ENCODE data around the gene PIEZO2. TPM values are rescaled to one million over a fixed set of nuclear protein-coding genes. Genes with fewer than 3 reads are reported as not detected.

The PIEZO2 gene
- total and polyA plus RNA-seq, 2 donors (not counting 1 experiment from before 2014, with no cell fraction given): not detected

DNA sequence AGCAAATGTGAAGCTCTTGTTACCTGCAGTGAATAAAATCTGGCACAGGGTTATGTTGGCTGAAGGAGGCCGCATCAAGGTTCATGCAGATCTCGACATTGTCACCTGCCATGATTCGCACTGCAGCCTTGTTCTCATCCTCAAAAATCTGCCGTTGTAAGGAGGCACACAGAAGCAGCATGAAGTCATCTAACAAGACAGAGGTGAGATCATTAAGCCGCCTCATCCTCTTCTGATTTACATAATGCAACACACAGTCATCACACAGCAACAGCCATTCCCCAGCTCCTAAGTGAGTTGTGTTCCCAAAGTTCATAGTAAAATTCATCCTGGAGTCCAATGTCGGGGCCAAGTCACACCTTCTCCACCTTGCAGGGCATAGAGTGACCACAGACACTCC lies 391.4 kb downstream of the PIEZO2 start:
- no peak overlapping the region for H2AFZ ChIP-seq (ENCODE audit: insufficient read depth, low read depth, low read length, poor library complexity, severe bottlenecking)
- H3K79me2 ChIP-seq (ENCODE audit: control insufficient read depth, insufficient read depth, low read length): no peaks in the 10 kb centered on the region
- Mint-ChIP-seq H3K9me3 (ENCODE audit: insufficient read depth) (no peaks in the 10 kb centered on the region), H3K27me3 (no peaks in the 10 kb centered on the region), H3K4me1 (no peaks in the 10 kb centered on the region), H3K27ac (no peak overlapping the region), H3K4me3 (no peak overlapping the region)
- TF ChIP-seq EZH2 (IDR thresholded peaks at IDR 0.05; ENCODE audit: borderline replicate concordance, insufficient read depth, low read depth, low read length, poor library complexity, severe bottlenecking) (no peak), CTCF (IDR thresholded peaks at IDR 0.05) (no peak)
- H3K27ac ChIP-seq (ENCODE audit: low read length in 2 of 2): no peak overlapping the region
- no peaks in the 10 kb centered on the region for H3K36me3 ChIP-seq (replicated peaks in 1 of 2; ENCODE audit: control extremely low read depth in 1 of 2, control insufficient read depth in 1 of 2, extremely low read depth in 1 of 2, insufficient read depth in 2 of 2, low read length in 1 of 2)
- ATAC-seq (ENCODE audit: low read depth) (no peak), DNase-seq (no peak)
- POLR2A ChIA-PET: no interaction called here
- WGBS (ENCODE audit: insufficient coverage): 91% methylated on average over 5 of the region's 6 CpGs
- H3K4me2 ChIP-seq (replicated peaks; ENCODE audit: low read depth, low read length, poor library complexity, severe bottlenecking): no peak overlapping the region
- no peaks in the 10 kb centered on the region for H4K20me1 ChIP-seq (ENCODE audit: control insufficient read depth, insufficient read depth, low read length, poor library complexity, severe bottlenecking)
- peaks cover 0 to 3% (median 0%) of the 10 kb centered on the region in 3 donors for H3K9me3 ChIP-seq (ENCODE audit: control extremely low read depth in 1 of 3, control insufficient read depth in 2 of 3, insufficient read depth in 1 of 3, low read length in 2 of 3)
- H3K27me3 ChIP-seq (replicated peaks in 1 of 4; ENCODE audit: control extremely low read depth in 1 of 4, control insufficient read depth in 3 of 4, insufficient read depth in 4 of 4, low read length in 3 of 4): peaks cover 0 to 7% (median 0%) of the 10 kb centered on the region in 4 experiments
- no peak overlapping the region for H3K4me3 ChIP-seq (ENCODE audit: control extremely low read depth in 1 of 5, extremely low read depth in 1 of 5, insufficient read depth in 1 of 5, low read depth in 2 of 5, low read length in 4 of 5)
- CTCF ChIA-PET: no interaction called here
- H3K4me1 ChIP-seq (ENCODE audit: control insufficient read depth in 2 of 2, insufficient read depth in 2 of 2, low read length in 2 of 2): no peaks in the 10 kb centered on the region
- intact Hi-C loops (cut with micrococcal nuclease): no loop called here
- H3K9ac ChIP-seq (ENCODE audit: low read length): no peak overlapping the region

GRCh38 chr18:10757349-10757748 lies 392.0 kb downstream of the PIEZO2 start:
- H2AFZ ChIP-seq (ENCODE audit: insufficient read depth, low read depth, low read length, poor library complexity, severe bottlenecking): no peak overlapping the region

More at GRCh38 chr18:10757349-10757748, 392.0 kb downstream of the PIEZO2 start:
- no peak overlapping the region for H3K27ac ChIP-seq (ENCODE audit: low read length in 2 of 2)
- Mint-ChIP-seq H3K27me3 (no peaks in the 10 kb centered on the region), H3K4me1 (no peaks in the 10 kb centered on the region), H3K9me3 (ENCODE audit: insufficient read depth) (no peaks in the 10 kb centered on the region), H3K27ac (no peak overlapping the region), H3K4me3 (no peak overlapping the region)
- TF ChIP-seq EZH2 (IDR thresholded peaks at IDR 0.05; ENCODE audit: borderline replicate concordance, insufficient read depth, low read depth, low read length, poor library complexity, severe bottlenecking): no peak
- TF ChIP-seq CTCF (IDR thresholded peaks at IDR 0.05): no peak
- H3K79me2 ChIP-seq (ENCODE audit: control insufficient read depth, insufficient read depth, low read length): no peaks in the 10 kb centered on the region
- no peak overlapping the region for H3K4me2 ChIP-seq (replicated peaks; ENCODE audit: low read depth, low read length, poor library complexity, severe bottlenecking)
- DNase-seq: no peak
- ATAC-seq (ENCODE audit: low read depth): no peak
- intact Hi-C loops (cut with micrococcal nuclease): no loop called here
- no peaks in the 10 kb centered on the region for H3K4me1 ChIP-seq (ENCODE audit: control insufficient read depth in 2 of 2, insufficient read depth in 2 of 2, low read length in 2 of 2)
- ChIA-PET CTCF (no interaction called here), POLR2A (no interaction called here)
- no peaks in the 10 kb centered on the region for H3K36me3 ChIP-seq (replicated peaks in 1 of 2; ENCODE audit: control extremely low read depth in 1 of 2, control insufficient read depth in 1 of 2, extremely low read depth in 1 of 2, insufficient read depth in 2 of 2, low read length in 1 of 2)
- H3K9me3 ChIP-seq (ENCODE audit: control extremely low read depth in 1 of 3, control insufficient read depth in 2 of 3, insufficient read depth in 1 of 3, low read length in 2 of 3): peaks cover 0 to 3% (median 0%) of the 10 kb centered on the region in 3 donors
- H3K4me3 ChIP-seq (ENCODE audit: control extremely low read depth in 1 of 5, extremely low read depth in 1 of 5, insufficient read depth in 1 of 5, low read depth in 2 of 5, low read length in 4 of 5): no peak overlapping the region
- H3K9ac ChIP-seq (ENCODE audit: low read length): no peak overlapping the region
- H3K27me3 ChIP-seq (replicated peaks in 1 of 4; ENCODE audit: control extremely low read depth in 1 of 4, control insufficient read depth in 3 of 4, insufficient read depth in 4 of 4, low read length in 3 of 4): peaks cover 0 to 7% (median 0%) of the 10 kb centered on the region in 4 experiments
- no peaks in the 10 kb centered on the region for H4K20me1 ChIP-seq (ENCODE audit: control insufficient read depth, insufficient read depth, low read length, poor library complexity, severe bottlenecking)

Measured in B cell (primary cell).